ENCODE data around the gene TMEM259. TPM values are rescaled to one million over a fixed set of nuclear protein-coding genes. Genes with fewer than 3 reads are reported as not detected.
A peak's percentile ranks its signal among the peaks of the same experiment; 100 is the strongest.

TMEM259 gene
- total and polyA plus RNA-seq, 2 of the 13 experiments (the other 11 are each of a cell fraction or from before 2014, with no cell fraction given): 64.7 to 164 TPM

GRCh38 chr19:1066251-1066747 is 45.4 kb upstream of the TMEM259 start (continued):
- TF ChIP-seq ZNF580 (CRISPR knock-in tag; IDR thresholded peaks at IDR 0.05; ENCODE audit: borderline replicate concordance, low read depth): no peak
- TF ChIP-seq UBTF (CRISPR knock-in tag; IDR thresholded peaks at IDR 0.05): no peak
- no peak for TF ChIP-seq ZNF660 (CRISPR knock-in tag; IDR thresholded peaks at IDR 0.05; ENCODE audit: borderline replicate concordance, low read depth)
- TF ChIP-seq HCFC1 (IDR thresholded peaks at IDR 0.05; ENCODE audit: low read depth, low read length): no peak
- TF ChIP-seq ZNF18 (CRISPR knock-in tag; IDR thresholded peaks at IDR 0.05; ENCODE audit: insufficient replicate concordance): peak; percentile 77
- TF ChIP-seq ETV5 (CRISPR knock-in tag; IDR thresholded peaks at IDR 0.05; ENCODE audit: borderline replicate concordance): peak; percentile 73; the same call in 1 of the 2 replicates
- peak; percentile 18; the same call in 1 of the 2 replicates for TF ChIP-seq NFYC (CRISPR knock-in tag; IDR thresholded peaks at IDR 0.05)
- TF ChIP-seq HINFP (CRISPR knock-in tag; IDR thresholded peaks at IDR 0.05; ENCODE audit: low read depth): peak; percentile 70; the same call in 1 of the 2 replicates
- TF ChIP-seq NRL (CRISPR knock-in tag; IDR thresholded peaks at IDR 0.05; ENCODE audit: borderline replicate concordance): peak; percentile 15; the same call in 1 of the 2 replicates
- no peak for TF ChIP-seq GLI4 (CRISPR knock-in tag; IDR thresholded peaks at IDR 0.05; ENCODE audit: borderline replicate concordance)
- no peak for TF ChIP-seq ZNF558 (CRISPR knock-in tag; IDR thresholded peaks at IDR 0.05; ENCODE audit: borderline replicate concordance)
- no peak; the same call in 1 of the 2 replicates for TF ChIP-seq ZFP41 (CRISPR knock-in tag; IDR thresholded peaks at IDR 0.05; ENCODE audit: borderline replicate concordance)
- TF ChIP-seq NAIF1 (CRISPR knock-in tag; IDR thresholded peaks at IDR 0.05; ENCODE audit: borderline replicate concordance): no peak
- TF ChIP-seq ZSCAN5A (CRISPR knock-in tag; IDR thresholded peaks at IDR 0.05; ENCODE audit: borderline replicate concordance): no peak
- no peak for TF ChIP-seq PHF20 (CRISPR knock-in tag; IDR thresholded peaks at IDR 0.05)
- TF ChIP-seq NPAS2 (CRISPR knock-in tag; IDR thresholded peaks at IDR 0.05; ENCODE audit: borderline replicate concordance): no peak
- peak; percentile 40; the same call in 1 of the 2 replicates for TF ChIP-seq KLF11 (CRISPR knock-in tag; IDR thresholded peaks at IDR 0.05)
- no peak for TF ChIP-seq ZNF343 (CRISPR knock-in tag; IDR thresholded peaks at IDR 0.05)
- no peak for TF ChIP-seq ZNF878 (CRISPR knock-in tag; IDR thresholded peaks at IDR 0.05)
- peak; percentile 65 for TF ChIP-seq FOXP4 (CRISPR knock-in tag; IDR thresholded peaks at IDR 0.05)

Data from HepG2 (cell line).